Naive thymus-derived CD4-positive, alpha-beta T cell (primary cell): Measurements from ENCODE around the gene PDZRN4. TPM values are rescaled to one million over a fixed set of nuclear protein-coding genes. Genes with fewer than 3 reads are reported as not detected.

Source experiments
- ATAC-seq: fragments of 150-1000 bp; cut with Tn5 transposase; 2 replicates; pipeline ENCODE4 v1.10.0; 2021; ENCODE audit warnings: mild to moderate bottlenecking, moderate library complexity
- CTCF ChIA-PET: fragments of 350-600 bp; sonication (Branson Sonifier 250); formaldehyde crosslinking; loops from one replicate; lab custom pipeline; 2021; ENCODE audit warnings: antibody characterized with exemption; lab: Charles Lee
- POLR2A ChIA-PET: fragments of 350-600 bp; sonication (Branson Sonifier 250); formaldehyde crosslinking; loops from one replicate; lab custom pipeline; 2021; ENCODE audit warnings: antibody characterized with exemption, inconsistent platforms; lab: Charles Lee
- DNase-seq, 9 donors: peaks; one replicate each; pipeline versions ENCODE4 v3.0.0 to v3.0.0-alpha.2; 2020 to 2022; ENCODE audit warnings: mixed read lengths in 1 of 9
- H3K27ac ChIP-seq: one replicate; pipeline ENCODE4 v1.7.0; 2013; ENCODE audit warnings: mild to moderate bottlenecking, low read depth, low read length, moderate library complexity
- H3K27me3 ChIP-seq, 2 donors: one replicate each; pipeline ENCODE4 v1.7.0; 2013; ENCODE audit warnings: low read length in 2 of 2, mild to moderate bottlenecking in 2 of 2, moderate library complexity in 2 of 2; ENCODE audit not compliant: control insufficient read depth in 2 of 2, insufficient read depth in 2 of 2
- H3K36me3 ChIP-seq, 3 experiments: 1 replicate in 2 of 3; 2 replicates in 1 of 3; pipeline ENCODE4 v1.7.0; 2013; ENCODE audit warnings: low read length in 3 of 3, mild to moderate bottlenecking in 3 of 3, moderate library complexity in 1 of 3; ENCODE audit not compliant: insufficient read depth in 3 of 3, control insufficient read depth in 2 of 3
- H3K4me1 ChIP-seq, 2 donors: one replicate each; pipeline ENCODE4 v1.7.0; 2013; ENCODE audit warnings: low read length in 2 of 2, mild to moderate bottlenecking in 2 of 2, moderate library complexity in 1 of 2; ENCODE audit not compliant: control insufficient read depth in 2 of 2, insufficient read depth in 2 of 2
- H3K4me3 ChIP-seq: 2 replicates; pipeline ENCODE4 v1.7.0; 2013; ENCODE audit warnings: mild to moderate bottlenecking, low read length
- H3K9me3 ChIP-seq, 3 experiments: 1 replicate in 2 of 3; 2 replicates in 1 of 3; pipeline ENCODE4 v1.7.0; 2013; ENCODE audit warnings: low read length in 3 of 3; ENCODE audit not compliant: control insufficient read depth in 2 of 3
- H3K27ac Mint-ChIP-seq, 9 donors: one replicate each; pipeline ENCODE4 v1.8.0; 2020 to 2022; ENCODE audit warnings: mixed read lengths in 9 of 9, mild to moderate bottlenecking in 8 of 9, moderate library complexity in 5 of 9, inconsistent platforms in 2 of 9
- H3K27me3 Mint-ChIP-seq, 5 donors: one replicate each; pipeline ENCODE4 v1.8.0; 2021 to 2022; ENCODE audit warnings: mixed read lengths in 5 of 5, mild to moderate bottlenecking in 1 of 5
- H3K36me3 Mint-ChIP-seq, 5 donors: one replicate each; pipeline ENCODE4 v1.8.0; 2020 to 2022; ENCODE audit warnings: mixed read lengths in 5 of 5, mild to moderate bottlenecking in 3 of 5, inconsistent platforms in 1 of 5
- H3K4me1 Mint-ChIP-seq, 7 donors: one replicate each; pipeline ENCODE4 v1.8.0; 2020 to 2022; ENCODE audit warnings: mixed read lengths in 7 of 7, mild to moderate bottlenecking in 3 of 7, inconsistent platforms in 1 of 7
- H3K4me3 Mint-ChIP-seq, 10 donors: one replicate each; pipeline ENCODE4 v1.8.0; 2020 to 2022; ENCODE audit warnings: mild to moderate bottlenecking in 10 of 10, mixed read lengths in 10 of 10, moderate library complexity in 6 of 10, inconsistent platforms in 2 of 10
- H3K9me3 Mint-ChIP-seq, 11 donors: one replicate each; pipeline ENCODE4 v1.8.0; 2020 to 2022; ENCODE audit warnings: mixed read lengths in 11 of 11, mild to moderate bottlenecking in 4 of 11, inconsistent platforms in 1 of 11, moderate library complexity in 1 of 11
- intact Hi-C, 2 donors: fragments of 100-400 bp; cut with micrococcal nuclease; formaldehyde crosslinking; loops; one replicate each; pipeline ENCODE4 v1.15.1; 2023
- polyA plus RNA-seq, 2 donors: library from polyadenylated mRNA; unstranded; fragments of 300-500 nt; fragmentation: Illumina TruSeq; gene quantifications; one replicate each; pipeline ENCODE4 v1.2.3, GENCODE V29; 2021
- total RNA-seq, 6 experiments: library from RNA in 5 of 6; stranded (reverse) in 5 of 6; gene quantifications; 1 replicate in 5 of 6; 2 replicates in 1 of 6; pipeline ENCODE4 v1.2.3 and lab custom pipeline; 2021 to 2026

The PDZRN4 gene
- total and polyA plus RNA-seq, 7 experiments from 2014 or later: not detected

DNA sequence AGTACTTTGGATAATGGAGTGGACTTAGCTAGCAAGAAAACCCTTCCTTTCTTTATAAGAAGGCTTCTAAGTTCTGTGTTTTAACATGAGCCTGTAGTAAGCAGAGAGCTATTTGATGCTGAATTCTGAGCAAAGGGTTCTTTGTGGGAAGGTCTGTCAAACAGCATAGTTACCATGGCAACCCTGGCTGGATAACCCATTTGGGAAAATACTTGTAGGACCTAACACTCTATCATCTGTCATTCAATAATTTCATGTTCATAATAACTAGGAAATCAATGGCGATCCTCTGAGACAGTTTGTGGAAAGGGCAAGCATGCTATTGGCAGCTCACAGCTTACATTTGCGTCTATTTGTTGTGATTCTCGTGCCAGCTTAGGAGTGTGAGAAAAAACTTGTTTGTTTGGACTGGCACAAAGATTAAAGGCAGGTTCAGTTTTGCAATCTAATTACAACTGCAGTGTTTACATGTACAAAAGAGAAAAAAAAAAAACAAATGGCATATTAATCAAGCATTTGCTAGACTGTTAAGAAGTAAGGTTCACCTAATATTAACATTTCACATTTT is 219.2 kb downstream of the PDZRN4 start:
- Mint-ChIP-seq H3K4me3 (no peak overlapping the region), H3K4me1 (no peaks in the 10 kb centered on the region), H3K27me3 (no peaks in the 10 kb centered on the region), H3K27ac (no peak overlapping the region), H3K36me3 (no peaks in the 10 kb centered on the region), H3K9me3 (peaks cover 0 to 21% (median 7%) of the 10 kb centered on the region in 11 donors)
- H3K27me3 ChIP-seq: no peaks in the 10 kb centered on the region
- no peaks in the 10 kb centered on the region for H3K9me3 ChIP-seq
- H3K27ac ChIP-seq: no peak overlapping the region
- intact Hi-C loops: no loop called here
- no peak for DNase-seq
- POLR2A ChIA-PET: no interaction called here
- H3K4me1 ChIP-seq: no peaks in the 10 kb centered on the region
- no peak for ATAC-seq
- CTCF ChIA-PET: no interaction called here
- no peaks in the 10 kb centered on the region for H3K36me3 ChIP-seq
- H3K4me3 ChIP-seq: no peak overlapping the region

DNA sequence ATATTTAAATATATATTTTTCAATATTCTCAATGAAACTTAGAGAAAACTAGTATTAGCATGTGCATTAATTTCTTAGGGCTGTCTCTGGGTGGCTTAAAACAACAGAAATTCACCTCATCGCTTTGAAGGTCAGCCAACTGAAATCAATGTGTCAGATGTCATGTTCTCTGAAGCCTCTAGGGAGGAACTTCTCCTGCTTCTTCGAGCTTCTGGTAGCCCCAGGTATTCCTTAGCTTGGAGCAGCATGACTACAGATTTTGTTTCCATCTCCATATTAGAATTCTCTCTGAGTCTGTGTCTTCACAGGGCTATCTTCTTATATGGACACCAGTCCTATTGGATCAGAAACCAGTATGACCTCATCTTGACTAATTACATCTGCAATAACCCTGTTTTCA is 221.5 kb downstream of the PDZRN4 start:
- DNase-seq: no peak
- H3K4me3 ChIP-seq: no peak overlapping the region
- ChIA-PET POLR2A (no interaction called here), CTCF (no interaction called here)
- H3K27ac ChIP-seq: no peak overlapping the region
- H3K36me3 ChIP-seq: no peaks in the 10 kb centered on the region
- no peaks in the 10 kb centered on the region for H3K9me3 ChIP-seq
- no peaks in the 10 kb centered on the region for H3K27me3 ChIP-seq
- Mint-ChIP-seq H3K27ac (no peak overlapping the region), H3K27me3 (no peaks in the 10 kb centered on the region), H3K36me3 (no peaks in the 10 kb centered on the region), H3K4me1 (no peaks in the 10 kb centered on the region), H3K4me3 (no peak overlapping the region), H3K9me3 (peaks cover 0 to 15% (median 6%) of the 10 kb centered on the region in 11 donors)
- ATAC-seq: no peak
- H3K4me1 ChIP-seq: no peaks in the 10 kb centered on the region
- intact Hi-C loops: no loop called here

DNA sequence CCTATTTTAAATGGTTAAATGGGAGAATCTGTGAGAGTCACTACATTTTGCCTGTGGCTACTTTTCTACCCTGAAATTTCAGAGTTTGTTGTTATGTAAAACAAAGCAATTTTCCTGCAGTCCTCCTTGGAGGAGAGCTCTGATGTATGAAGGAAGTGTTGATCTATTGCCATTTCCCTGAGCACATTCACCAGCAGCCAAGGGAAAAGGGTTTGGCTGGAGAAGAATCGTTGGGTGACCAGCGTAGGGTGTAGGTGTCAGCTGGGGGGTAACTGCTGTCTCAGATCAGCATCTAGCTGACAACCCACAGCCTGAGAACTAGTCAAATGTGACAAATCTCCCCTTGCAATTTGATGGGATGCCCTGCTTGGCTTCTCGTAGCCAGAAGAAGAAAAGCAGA is 230.5 kb downstream of the PDZRN4 start:
- ChIA-PET POLR2A (no interaction called here), CTCF (no interaction called here)
- Histone ChIP-seq H3K9me3 (no peaks in the 10 kb centered on the region), H3K36me3 (no peaks in the 10 kb centered on the region), H3K4me3 (no peak overlapping the region), H3K4me1 (no peaks in the 10 kb centered on the region), H3K27me3 (no peaks in the 10 kb centered on the region), H3K27ac (no peak overlapping the region)
- ATAC-seq (no peak), DNase-seq (no peak)
- no peak overlapping the region for H3K4me3 Mint-ChIP-seq
- peaks cover 0 to 7% (median 0%) of the 10 kb centered on the region in 5 donors for H3K27me3 Mint-ChIP-seq
- H3K9me3 Mint-ChIP-seq: peaks cover 0 to 10% (median 0%) of the 10 kb centered on the region in 11 donors
- H3K4me1 Mint-ChIP-seq: no peaks in the 10 kb centered on the region
- intact Hi-C loops: no loop called here
- no peaks in the 10 kb centered on the region for H3K36me3 Mint-ChIP-seq
- no peak overlapping the region for H3K27ac Mint-ChIP-seq

DNA sequence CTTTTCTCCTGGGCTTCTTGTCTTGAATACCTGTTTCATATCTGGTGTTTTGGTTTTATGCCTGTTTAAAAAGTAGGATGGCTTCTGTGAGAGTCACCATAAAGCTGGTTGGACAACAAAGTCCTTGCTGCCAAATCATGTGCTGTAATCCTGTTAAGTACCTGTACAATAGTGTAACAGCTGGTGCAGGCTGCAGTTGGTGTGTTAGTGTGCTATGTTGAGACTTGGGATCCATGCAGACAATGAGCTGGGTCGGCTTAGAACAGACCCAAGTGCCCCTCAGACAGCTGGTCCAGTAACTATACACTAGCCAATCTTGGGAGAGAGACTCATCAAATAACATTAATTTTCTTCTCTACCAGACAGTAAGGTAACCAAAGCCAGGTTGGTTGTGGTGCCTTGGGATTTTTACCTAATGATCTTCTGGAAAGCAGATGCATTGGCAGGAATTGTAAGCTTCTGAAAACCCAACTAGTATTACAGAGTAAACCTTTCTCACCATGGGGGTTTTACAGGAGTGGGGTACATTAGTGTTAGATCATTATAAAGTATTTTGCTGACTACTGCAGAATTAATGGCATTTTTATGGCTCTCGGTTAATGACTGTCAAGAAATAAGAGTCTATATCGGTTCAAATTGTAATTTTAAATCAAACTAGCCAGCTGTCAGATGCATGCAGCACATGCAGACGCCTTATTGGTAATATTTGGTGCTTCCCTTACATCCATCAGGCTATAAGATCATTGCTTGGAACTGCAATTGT is 231.2 kb downstream of the PDZRN4 start:
- no peaks in the 10 kb centered on the region for H3K36me3 ChIP-seq
- peaks cover 0 to 6% (median 0%) of the 10 kb centered on the region in 11 donors for H3K9me3 Mint-ChIP-seq
- intact Hi-C loops: no loop called here
- no peak overlapping the region for H3K27ac ChIP-seq
- peaks cover 0 to 7% (median 0%) of the 10 kb centered on the region in 5 donors for H3K27me3 Mint-ChIP-seq
- H3K9me3 ChIP-seq: no peaks in the 10 kb centered on the region
- no peak overlapping the region for H3K4me3 ChIP-seq
- ChIA-PET POLR2A (no interaction called here), CTCF (no interaction called here)
- no peaks in the 10 kb centered on the region for H3K27me3 ChIP-seq
- H3K36me3 Mint-ChIP-seq: no peaks in the 10 kb centered on the region
- H3K4me1 Mint-ChIP-seq: no peaks in the 10 kb centered on the region
- H3K4me3 Mint-ChIP-seq: no peak overlapping the region
- DNase-seq: no peak
- no peaks in the 10 kb centered on the region for H3K4me1 ChIP-seq
- ATAC-seq: no peak
- H3K27ac Mint-ChIP-seq: no peak overlapping the region

DNA sequence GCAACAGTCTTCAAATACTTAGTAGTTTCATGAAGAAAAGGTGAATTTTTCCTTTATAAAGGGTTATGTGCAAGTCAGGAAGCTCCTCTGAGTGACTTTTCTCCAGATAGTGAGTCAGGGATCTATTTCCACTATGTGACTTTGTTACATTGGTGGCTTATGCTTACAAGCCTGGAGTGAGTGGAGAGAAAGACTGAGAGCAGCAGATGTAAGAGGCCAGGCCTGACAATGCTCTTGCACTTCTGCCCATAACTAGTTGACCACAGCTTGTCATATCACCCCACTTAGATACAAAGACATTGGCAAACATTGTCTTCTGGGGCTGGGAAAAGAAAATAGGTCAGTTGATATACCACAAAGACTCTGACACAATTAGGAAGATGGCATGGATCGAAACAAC is 236.5 kb downstream of the PDZRN4 start:
- Histone ChIP-seq H3K36me3 (no peaks in the 10 kb centered on the region), H3K4me1 (no peaks in the 10 kb centered on the region), H3K27me3 (no peaks in the 10 kb centered on the region), H3K4me3 (no peak overlapping the region), H3K27ac (no peak overlapping the region), H3K9me3 (no peaks in the 10 kb centered on the region)
- Mint-ChIP-seq H3K27me3 (peaks cover 0 to 9% (median 5%) of the 10 kb centered on the region in 5 donors), H3K4me3 (no peak overlapping the region), H3K9me3 (peaks cover 0 to 10% (median 0%) of the 10 kb centered on the region in 11 donors), H3K4me1 (no peaks in the 10 kb centered on the region), H3K36me3 (no peaks in the 10 kb centered on the region), H3K27ac (no peak overlapping the region)
- intact Hi-C loops: no loop called here
- CTCF ChIA-PET: no interaction called here
- DNase-seq: no peak
- POLR2A ChIA-PET: no interaction called here
- ATAC-seq: no peak

- CTCF ChIA-PET: no interaction called here
- H3K36me3 ChIP-seq: no peaks in the 10 kb centered on the region
Observed at GRCh38 chr12:41433460-41433859, 245.3 kb downstream of the PDZRN4 start.

DNA sequence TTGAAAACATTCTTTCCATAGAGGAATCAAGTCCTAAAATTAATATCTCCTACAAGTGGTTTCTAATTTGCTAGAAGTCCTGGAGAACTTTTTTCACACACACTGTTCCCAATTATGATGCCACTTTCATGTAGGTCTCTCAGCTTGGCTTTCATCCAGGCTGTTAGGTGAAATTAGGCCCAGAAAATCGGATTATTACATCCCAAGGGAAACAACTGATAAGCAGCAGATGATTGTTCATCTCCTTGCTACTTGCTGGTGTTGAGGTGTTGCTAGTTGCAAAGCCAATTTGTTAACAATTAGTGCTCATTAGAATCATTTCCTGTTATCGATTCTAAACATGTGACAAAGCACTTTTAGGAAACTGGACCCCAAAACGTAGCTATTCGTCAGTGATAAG is 248.0 kb downstream of the PDZRN4 start:
- no peaks in the 10 kb centered on the region for H3K4me1 ChIP-seq
- intact Hi-C loops: no loop called here
- H3K36me3 ChIP-seq: no peaks in the 10 kb centered on the region
- H3K9me3 ChIP-seq: no peaks in the 10 kb centered on the region
- no peak overlapping the region for H3K27ac Mint-ChIP-seq
- ATAC-seq (no peak), DNase-seq (no peak)
- H3K27me3 Mint-ChIP-seq: no peaks in the 10 kb centered on the region
- no peak overlapping the region for H3K4me3 ChIP-seq
- ChIA-PET CTCF (no interaction called here), POLR2A (no interaction called here)
- peaks cover 0 to 2% (median 0%) of the 10 kb centered on the region in 11 donors for H3K9me3 Mint-ChIP-seq
- no peaks in the 10 kb centered on the region for H3K36me3 Mint-ChIP-seq
- H3K4me1 Mint-ChIP-seq: no peaks in the 10 kb centered on the region
- no peaks in the 10 kb centered on the region for H3K27me3 ChIP-seq
- no peak overlapping the region for H3K4me3 Mint-ChIP-seq
- no peak overlapping the region for H3K27ac ChIP-seq

More at GRCh38 chr12:41433460-41433859, 245.3 kb downstream of the PDZRN4 start:
- Histone ChIP-seq H3K9me3 (no peaks in the 10 kb centered on the region), H3K27ac (no peak overlapping the region), H3K4me3 (no peak overlapping the region), H3K4me1 (no peaks in the 10 kb centered on the region), H3K27me3 (no peaks in the 10 kb centered on the region)
- Mint-ChIP-seq H3K4me1 (no peaks in the 10 kb centered on the region), H3K27ac (no peak overlapping the region), H3K36me3 (no peaks in the 10 kb centered on the region), H3K9me3 (peaks cover 0 to 4% (median 0%) of the 10 kb centered on the region in 11 donors), H3K4me3 (no peak overlapping the region), H3K27me3 (peaks cover 0 to 4% (median 0%) of the 10 kb centered on the region in 5 donors)
- POLR2A ChIA-PET: no interaction called here
- intact Hi-C loops: no loop called here
- no peak for DNase-seq
- ATAC-seq: no peak
